ENCODE measurements around the gene ACAA1.

Gene ACAA1

GRCh38 chr3:38154033-38154494 lies 17.1 kb upstream of the ACAA1 start:
- no peak for DNase-seq (ENCODE audit: low read depth in 2 of 2)

DNA sequence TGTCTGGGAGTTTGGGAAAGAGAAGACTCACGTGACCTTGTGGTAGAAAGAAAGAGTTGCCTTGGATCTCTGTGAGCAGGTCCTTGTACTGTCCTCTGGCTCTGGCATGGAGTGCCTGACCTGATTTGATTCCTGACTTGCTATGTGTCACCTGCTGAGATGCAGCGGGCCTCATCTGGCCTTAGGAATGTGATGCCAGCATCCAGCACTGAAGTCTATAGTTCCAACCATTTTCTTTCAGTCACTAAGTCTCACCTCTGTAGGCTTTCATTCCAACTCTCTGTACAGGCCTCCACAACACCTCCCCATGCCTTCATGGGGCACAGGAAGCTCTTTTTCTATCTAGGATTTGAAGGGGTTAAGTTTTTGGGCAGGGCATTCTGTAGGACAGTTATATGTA lies 16.3 kb upstream of the ACAA1 start:
- DNase-seq (ENCODE audit: low read depth in 2 of 2), result no peak

DNA sequence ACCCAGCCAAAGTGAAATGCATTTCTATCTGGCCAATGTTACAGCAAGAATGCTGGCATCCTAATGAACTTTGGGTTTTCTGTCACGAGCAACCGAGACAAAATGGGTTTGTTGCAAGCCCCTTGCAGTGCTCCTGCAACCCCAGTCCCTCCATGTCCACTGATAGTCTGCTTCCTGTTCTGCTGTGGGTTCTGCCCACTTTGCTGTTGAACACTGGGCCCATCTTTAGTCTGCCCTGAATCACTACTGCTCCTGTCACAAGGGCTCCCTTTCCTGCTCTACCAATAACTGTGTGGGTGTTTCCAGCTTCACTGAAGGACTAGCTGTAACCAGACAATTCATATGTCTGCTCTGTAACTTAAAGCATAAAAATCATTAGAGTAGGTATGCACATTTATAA lies 15.7 kb upstream of the ACAA1 start:
- DNase-seq (ENCODE audit: low read depth in 2 of 2), result no peak

GRCh38 chr3:38151667-38152265 lies 14.8 kb upstream of the ACAA1 start:
- no peak for DNase-seq (ENCODE audit: low read depth in 2 of 2)

DNA sequence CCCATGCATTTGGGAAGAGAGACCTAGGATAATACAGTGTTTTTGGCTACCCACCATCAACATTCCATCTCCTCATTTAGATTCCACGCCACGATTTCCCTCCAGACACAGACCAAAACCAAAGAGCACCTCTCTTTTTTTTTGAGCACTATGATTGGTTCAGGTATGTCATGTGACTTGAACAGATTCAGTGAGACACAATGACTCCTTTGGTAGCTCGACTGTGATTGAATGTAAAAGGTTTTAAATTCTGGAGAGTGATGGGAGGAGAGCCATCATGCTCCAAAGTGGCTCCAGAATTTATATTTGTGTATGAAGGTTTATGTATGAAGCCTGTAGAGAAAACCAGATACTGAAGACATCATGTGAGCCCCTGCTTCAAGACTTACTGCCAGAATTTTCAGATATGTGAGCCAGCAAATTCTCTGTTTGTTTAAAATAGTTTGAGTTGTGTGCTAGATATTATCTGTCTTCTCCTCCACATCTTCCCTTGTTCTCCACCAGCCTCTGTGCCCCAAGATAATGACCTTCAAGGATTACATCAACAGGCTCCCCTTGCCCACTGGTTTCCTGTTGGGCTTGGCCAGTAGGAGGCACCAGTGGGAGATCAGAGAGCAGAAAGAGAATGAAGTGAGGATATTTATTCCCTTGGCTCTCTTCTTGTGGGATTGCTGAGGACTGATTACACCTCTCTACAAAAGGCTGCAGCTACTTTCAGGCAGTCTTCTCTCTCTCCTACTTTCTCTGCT lies 14.0 kb upstream of the ACAA1 start:
- DNase-seq (ENCODE audit: low read depth in 2 of 2), result no peak

GRCh38 chr3:38149708-38150107 lies 12.8 kb upstream of the ACAA1 start:
- no peak for DNase-seq (ENCODE audit: low read depth in 2 of 2)

DNA sequence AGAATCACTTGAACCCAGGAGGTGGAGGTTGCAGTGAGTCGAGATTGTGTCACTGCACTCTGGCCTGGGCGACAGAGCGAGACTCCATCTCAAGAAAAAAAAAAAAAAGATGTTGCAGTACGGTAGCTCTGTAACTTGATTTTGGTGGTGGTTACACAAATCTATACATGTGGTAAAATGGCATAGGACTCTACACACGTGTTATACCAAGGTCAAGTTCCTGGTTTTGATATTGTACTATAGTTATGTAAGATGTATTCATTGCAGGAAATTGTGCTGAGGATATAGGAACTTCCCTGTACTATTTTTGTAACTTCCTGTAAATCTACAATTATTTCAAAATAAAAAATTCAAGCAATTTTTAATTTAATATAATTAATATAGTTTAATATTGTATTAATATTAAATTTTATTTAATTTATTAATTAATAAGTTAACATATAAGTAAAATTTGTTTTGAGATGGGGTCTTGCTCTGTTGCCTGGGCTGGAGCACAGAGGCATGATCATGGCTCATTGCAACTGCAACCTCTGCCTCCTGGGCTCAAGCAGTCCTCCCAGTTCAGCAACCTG lies 11.5 kb upstream of the ACAA1 start:
- no peak for DNase-seq (ENCODE audit: low read depth in 2 of 2)

- no peak for DNase-seq (ENCODE audit: low read depth in 2 of 2)
These were observed 10.5 kb upstream of the ACAA1 start for GRCh38 chr3:38147421-38147820.

DNA sequence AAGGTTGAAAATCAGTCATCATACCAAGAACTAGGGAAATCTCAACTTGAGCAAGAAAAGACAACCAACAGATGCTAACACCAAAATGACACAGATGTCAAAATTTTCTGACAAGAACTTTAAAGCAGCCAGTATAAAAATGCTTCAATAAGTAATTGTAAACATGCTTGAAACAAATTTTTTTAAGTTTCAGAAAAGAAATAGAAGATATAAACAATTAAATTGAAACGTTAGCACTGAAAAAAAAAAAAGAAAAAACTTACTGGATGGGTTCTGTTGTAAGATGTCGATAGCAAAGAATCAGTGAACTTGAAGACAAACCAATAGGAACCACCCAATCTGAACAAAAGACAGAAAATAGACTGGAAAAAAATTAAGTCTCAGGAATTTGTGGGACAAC lies 9.6 kb upstream of the ACAA1 start:
- no peak for DNase-seq (ENCODE audit: low read depth in 2 of 2)

GRCh38 chr3:38143511-38143910 lies 6.6 kb upstream of the ACAA1 start:
- DNase-seq (ENCODE audit: low read depth in 2 of 2), result no peak

- DNase-seq (ENCODE audit: low read depth in 2 of 2), result no peak
These were observed 6.0 kb upstream of the ACAA1 start for GRCh38 chr3:38142959-38143358.

GRCh38 chr3:38141952-38142273 lies 5.0 kb upstream of the ACAA1 start:
- DNase-seq (ENCODE audit: low read depth in 2 of 2), result no peak

DNA sequence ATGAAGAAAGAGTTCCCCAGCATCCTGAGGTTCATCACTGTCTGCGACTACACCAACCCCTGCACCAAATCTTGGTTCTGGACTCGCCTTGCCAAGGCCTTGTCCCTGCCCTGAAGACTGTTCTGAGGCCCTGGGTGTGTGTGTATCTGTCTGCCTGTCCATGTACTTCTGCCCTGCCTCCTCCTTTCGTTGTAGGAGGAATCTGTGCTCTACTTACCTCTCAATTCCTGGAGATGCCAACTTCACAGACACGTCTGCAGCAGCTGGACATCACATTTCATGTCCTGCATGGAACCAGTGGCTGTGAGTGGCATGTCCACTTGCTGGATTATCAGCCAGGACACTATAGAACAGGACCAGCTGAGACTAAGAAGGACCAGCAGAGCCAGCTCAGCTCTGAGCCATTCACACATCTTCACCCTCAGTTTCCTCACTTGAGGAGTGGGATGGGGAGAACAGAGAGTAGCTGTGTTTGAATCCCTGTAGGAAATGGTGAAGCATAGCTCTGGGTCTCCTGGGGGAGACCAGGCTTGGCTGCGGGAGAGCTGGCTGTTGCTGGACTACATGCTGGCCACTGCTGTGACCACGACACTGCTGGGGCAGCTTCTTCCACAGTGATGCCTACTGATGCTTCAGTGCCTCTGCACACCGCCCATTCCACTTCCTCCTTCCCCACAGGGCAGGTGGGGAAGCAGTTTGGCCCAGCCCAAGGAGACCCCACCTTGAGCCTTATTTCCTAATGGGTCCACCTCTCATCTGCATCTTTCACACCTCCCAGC lies 4.4 kb upstream of the ACAA1 start:
- no peak for DNase-seq (ENCODE audit: low read depth in 2 of 2)

GRCh38 chr3:38140326-38141172 lies 3.6 kb upstream of the ACAA1 start:
- no peak for DNase-seq (ENCODE audit: low read depth in 2 of 2)

- no peak for DNase-seq (ENCODE audit: low read depth in 2 of 2)
These were observed 2.7 kb upstream of the ACAA1 start for GRCh38 chr3:38139652-38140051.

DNA sequence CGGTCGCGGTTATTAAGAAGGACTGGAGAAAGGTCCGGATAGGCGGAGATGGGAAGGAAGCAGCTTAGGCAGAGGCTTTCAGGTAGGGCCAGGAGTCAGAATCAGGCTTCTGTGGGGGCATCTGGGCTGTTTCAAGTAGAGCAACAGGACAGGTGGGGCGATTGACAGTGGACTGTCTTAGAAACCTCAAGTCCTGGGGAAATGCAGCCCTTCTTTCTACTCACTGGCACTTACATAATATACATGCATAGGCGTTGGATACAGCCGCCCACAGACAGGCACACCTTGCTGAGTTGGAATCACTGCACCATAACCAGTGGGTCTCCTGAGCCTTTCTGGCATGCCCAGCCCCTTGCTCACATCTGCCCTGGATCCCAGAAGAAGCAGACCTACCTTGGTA lies 2.3 kb upstream of the ACAA1 start:
- no peak for DNase-seq (ENCODE audit: low read depth in 2 of 2)

GRCh38 chr3:38138349-38139190 lies 1.6 kb upstream of the ACAA1 start, which contains the start of gene MYD88:
TSS of gene MYD88 (plus strand) at chr3:38138661. CDS start at chr3:38138701, 40 bp downstream.
- DNase-seq (ENCODE audit: low read depth in 2 of 2), result peak; percentile 83 to 89

GRCh38 chr3:38137615-38138348 lies 855 bp upstream of the ACAA1 start:
- DNase-seq (ENCODE audit: low read depth in 2 of 2), result no peak

DNA sequence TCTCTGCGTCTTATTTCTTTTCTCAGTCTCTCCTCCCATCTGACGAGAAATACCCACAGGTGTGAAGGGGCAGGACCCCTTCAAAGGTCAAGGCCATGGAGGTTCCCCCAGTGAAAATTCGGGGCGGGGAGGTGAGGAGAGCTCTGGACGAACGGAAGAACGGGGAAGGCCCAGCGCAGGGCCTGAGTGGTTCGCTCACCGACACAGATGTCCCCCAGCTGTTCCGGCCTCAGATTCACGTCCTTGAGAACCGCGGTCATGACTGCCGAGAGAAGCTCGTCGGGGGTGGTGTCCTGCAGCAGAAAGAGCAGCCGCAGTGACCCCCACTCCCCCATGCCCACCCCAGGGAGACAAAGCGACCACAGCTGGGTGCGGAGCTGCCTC lies 542 bp downstream of the ACAA1 start:
- DNase-seq (ENCODE audit: low read depth in 2 of 2), result no peak
